Measurements from ENCODE around the gene MCF2L.

DNA sequence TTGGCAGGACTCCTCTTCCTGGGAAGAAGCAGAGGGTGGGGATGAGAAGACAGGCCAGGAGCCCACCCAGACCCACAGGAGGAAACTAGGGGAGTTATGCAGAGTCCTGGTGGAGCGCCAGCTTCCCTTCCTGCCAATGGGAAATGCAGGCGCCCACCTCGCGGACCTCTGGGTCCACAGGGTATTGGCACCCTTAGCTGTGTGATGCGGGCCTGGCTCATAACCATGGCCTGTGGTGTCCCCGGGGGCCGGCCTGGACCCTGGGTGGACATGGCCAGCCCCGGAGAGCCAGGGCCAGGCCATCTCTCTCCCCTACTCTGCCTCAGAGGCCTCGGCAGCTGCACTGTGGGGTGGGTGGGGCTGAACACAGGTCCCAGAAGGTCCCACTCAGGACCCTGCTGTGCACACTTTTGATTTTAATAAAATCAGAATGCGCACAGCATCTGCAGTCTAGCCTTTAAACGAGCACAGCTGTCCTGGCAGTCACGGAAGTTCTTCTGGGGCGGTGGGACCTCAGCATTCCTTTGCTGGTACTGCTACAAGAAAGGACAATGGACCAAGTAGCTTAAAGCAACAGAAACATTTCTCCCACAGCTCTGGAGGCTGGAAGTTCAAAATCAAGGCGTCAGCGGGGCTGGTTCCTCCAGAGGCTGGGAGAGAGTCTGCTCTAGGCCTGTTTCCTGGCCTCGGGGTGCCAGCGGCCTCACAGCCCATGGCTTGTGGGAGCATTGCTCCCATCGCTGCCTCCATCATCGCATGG lies 155.4 kb downstream of the MCF2L start:
- TF ChIP-seq, protein P1, sequence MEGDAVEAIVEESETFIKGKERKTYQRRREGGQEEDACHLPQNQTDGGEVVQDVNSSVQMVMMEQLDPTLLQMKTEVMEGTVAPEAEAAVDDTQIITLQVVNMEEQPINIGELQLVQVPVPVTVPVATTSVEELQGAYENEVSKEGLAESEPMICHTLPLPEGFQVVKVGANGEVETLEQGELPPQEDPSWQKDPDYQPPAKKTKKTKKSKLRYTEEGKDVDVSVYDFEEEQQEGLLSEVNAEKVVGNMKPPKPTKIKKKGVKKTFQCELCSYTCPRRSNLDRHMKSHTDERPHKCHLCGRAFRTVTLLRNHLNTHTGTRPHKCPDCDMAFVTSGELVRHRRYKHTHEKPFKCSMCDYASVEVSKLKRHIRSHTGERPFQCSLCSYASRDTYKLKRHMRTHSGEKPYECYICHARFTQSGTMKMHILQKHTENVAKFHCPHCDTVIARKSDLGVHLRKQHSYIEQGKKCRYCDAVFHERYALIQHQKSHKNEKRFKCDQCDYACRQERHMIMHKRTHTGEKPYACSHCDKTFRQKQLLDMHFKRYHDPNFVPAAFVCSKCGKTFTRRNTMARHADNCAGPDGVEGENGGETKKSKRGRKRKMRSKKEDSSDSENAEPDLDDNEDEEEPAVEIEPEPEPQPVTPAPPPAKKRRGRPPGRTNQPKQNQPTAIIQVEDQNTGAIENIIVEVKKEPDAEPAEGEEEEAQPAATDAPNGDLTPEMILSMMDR (IDR thresholded peaks at IDR 0.05; ENCODE audit: low read length): no peak
- TF ChIP-seq EZH2phosphoT487 (IDR thresholded peaks at IDR 0.05; ENCODE audit: low read length): no peak
- no peak for TF ChIP-seq EZH2 (optimal IDR thresholded peaks at IDR 0.05; ENCODE audit: low read depth, low read length)
